Nephron progenitor cell (in vitro differentiated cells): ENCODE measurements around the gene MT1HL1.

ENCODE experiments used
- DNase-seq: peaks from one replicate; pipeline ENCODE4 v3.0.0; 2021
- H3K27ac Mint-ChIP-seq: 2 replicates; pipeline ENCODE4 v1.8.0; 2021; ENCODE audit warnings: mild to moderate bottlenecking, moderate library complexity, mixed read lengths
- H3K27me3 Mint-ChIP-seq: 2 replicates; pipeline ENCODE4 v1.8.0; 2021; ENCODE audit warnings: mild to moderate bottlenecking, low read depth, mixed read lengths; ENCODE audit not compliant: poor library complexity
- H3K36me3 Mint-ChIP-seq: 2 replicates; pipeline ENCODE4 v1.8.0; 2021; ENCODE audit warnings: low read depth, mixed read lengths
- H3K4me1 Mint-ChIP-seq: 2 replicates; pipeline ENCODE4 v1.8.0; 2021; ENCODE audit warnings: mixed read lengths
- H3K4me3 Mint-ChIP-seq: 2 replicates; pipeline ENCODE4 v1.8.0; 2021; ENCODE audit warnings: mild to moderate bottlenecking, moderate library complexity, mixed read lengths
- H3K9me3 Mint-ChIP-seq: 2 replicates; pipeline ENCODE4 v1.8.0; 2021; ENCODE audit warnings: mild to moderate bottlenecking, moderate library complexity, mixed read lengths
- TF ChIP-seq, protein P1 (sequence below): fragments of 200-600 bp; sonication (generic); IDR thresholded peaks from 2 replicates; pipeline ENCODE4 v1.5.0; 2021; ENCODE audit warnings: antibody characterized with exemption

The MT1HL1 gene

DNA sequence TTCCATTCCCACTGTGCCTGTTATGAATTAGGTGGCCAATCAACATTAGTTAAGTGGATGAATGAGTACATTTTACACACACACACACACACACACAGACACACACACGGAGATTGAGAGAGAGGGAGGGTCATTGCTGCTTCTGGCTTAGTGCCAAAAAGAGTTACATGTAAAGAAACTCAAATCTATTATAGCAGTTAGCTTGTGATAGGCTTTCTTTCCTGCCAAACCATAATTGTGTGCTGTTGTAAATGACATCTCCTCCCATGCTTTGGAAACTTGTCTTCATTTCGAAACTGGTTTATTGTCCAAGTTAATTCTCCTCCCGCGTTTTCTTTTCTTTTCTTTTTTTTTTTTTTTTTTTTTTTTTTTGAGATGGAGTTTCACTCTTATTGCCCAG, 1.4 kb upstream of the MT1HL1 start:
- DNase-seq: no peak
- TF ChIP-seq, protein P1, sequence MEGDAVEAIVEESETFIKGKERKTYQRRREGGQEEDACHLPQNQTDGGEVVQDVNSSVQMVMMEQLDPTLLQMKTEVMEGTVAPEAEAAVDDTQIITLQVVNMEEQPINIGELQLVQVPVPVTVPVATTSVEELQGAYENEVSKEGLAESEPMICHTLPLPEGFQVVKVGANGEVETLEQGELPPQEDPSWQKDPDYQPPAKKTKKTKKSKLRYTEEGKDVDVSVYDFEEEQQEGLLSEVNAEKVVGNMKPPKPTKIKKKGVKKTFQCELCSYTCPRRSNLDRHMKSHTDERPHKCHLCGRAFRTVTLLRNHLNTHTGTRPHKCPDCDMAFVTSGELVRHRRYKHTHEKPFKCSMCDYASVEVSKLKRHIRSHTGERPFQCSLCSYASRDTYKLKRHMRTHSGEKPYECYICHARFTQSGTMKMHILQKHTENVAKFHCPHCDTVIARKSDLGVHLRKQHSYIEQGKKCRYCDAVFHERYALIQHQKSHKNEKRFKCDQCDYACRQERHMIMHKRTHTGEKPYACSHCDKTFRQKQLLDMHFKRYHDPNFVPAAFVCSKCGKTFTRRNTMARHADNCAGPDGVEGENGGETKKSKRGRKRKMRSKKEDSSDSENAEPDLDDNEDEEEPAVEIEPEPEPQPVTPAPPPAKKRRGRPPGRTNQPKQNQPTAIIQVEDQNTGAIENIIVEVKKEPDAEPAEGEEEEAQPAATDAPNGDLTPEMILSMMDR: no peak
- Mint-ChIP-seq H3K4me3 (no peak overlapping the region), H3K9me3 (no peaks in the 10 kb centered on the region), H3K27ac (no peak overlapping the region), H3K36me3 (no peaks in the 10 kb centered on the region), H3K27me3 (peaks cover 11% of the 10 kb centered on the region), H3K4me1 (no peaks in the 10 kb centered on the region)

DNA sequence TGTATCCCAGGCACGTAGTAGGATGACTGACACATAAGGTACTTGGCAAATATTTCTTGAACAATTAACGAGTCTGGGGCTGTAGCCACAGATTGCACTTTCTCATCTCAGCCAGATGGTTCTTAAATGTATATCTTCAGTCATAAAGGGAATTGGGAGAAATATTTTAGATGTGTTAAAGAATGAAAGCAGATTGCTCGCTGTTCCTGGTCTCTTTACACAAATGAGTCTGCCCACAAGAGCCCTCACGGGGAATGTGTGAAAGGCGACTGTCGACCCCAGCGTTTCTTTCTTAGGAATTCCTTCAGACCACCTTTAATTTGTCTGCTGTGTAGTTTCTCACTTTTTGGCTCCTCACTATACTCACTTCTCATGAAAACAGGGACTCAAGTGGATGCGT, 725 bp downstream of the MT1HL1 start:
- no peaks in the 10 kb centered on the region for H3K4me1 Mint-ChIP-seq
- TF ChIP-seq, protein P1: no peak
- H3K36me3 Mint-ChIP-seq: no peaks in the 10 kb centered on the region
- H3K27me3 Mint-ChIP-seq: peaks cover 11% of the 10 kb centered on the region
- H3K4me3 Mint-ChIP-seq: no peak overlapping the region
- no peaks in the 10 kb centered on the region for H3K9me3 Mint-ChIP-seq
- H3K27ac Mint-ChIP-seq: no peak overlapping the region
- DNase-seq: no peak

GRCh38 chr1:237000191-237000590, 4.0 kb downstream of the MT1HL1 start:
- H3K36me3 Mint-ChIP-seq: no peaks in the 10 kb centered on the region
- no peaks in the 10 kb centered on the region for H3K9me3 Mint-ChIP-seq
- H3K4me1 Mint-ChIP-seq: no peaks in the 10 kb centered on the region
- no peak overlapping the region for H3K27ac Mint-ChIP-seq
- DNase-seq: no peak
- peaks cover 11% of the 10 kb centered on the region for H3K27me3 Mint-ChIP-seq
- H3K4me3 Mint-ChIP-seq: no peak overlapping the region
- TF ChIP-seq, protein P1: no peak

GRCh38 chr1:236998546-236998945, 5.7 kb downstream of the MT1HL1 start:
- Mint-ChIP-seq H3K27me3 (peaks cover 2% of the 10 kb centered on the region), H3K4me1 (no peaks in the 10 kb centered on the region), H3K36me3 (no peaks in the 10 kb centered on the region), H3K9me3 (no peaks in the 10 kb centered on the region), H3K27ac (no peak overlapping the region), H3K4me3 (no peak overlapping the region)
- TF ChIP-seq, protein P1: no peak
- no peak for DNase-seq

GRCh38 chr1:236997882-236998281, 6.4 kb downstream of the MT1HL1 start:
- Mint-ChIP-seq H3K4me3 (no peak overlapping the region), H3K27me3 (no peaks in the 10 kb centered on the region), H3K4me1 (no peaks in the 10 kb centered on the region), H3K27ac (no peak overlapping the region), H3K36me3 (no peaks in the 10 kb centered on the region), H3K9me3 (no peaks in the 10 kb centered on the region)
- no peak for DNase-seq
- TF ChIP-seq, protein P1: no peak

- Mint-ChIP-seq H3K36me3 (no peaks in the 10 kb centered on the region), H3K27ac (no peak overlapping the region), H3K27me3 (no peaks in the 10 kb centered on the region), H3K9me3 (no peaks in the 10 kb centered on the region), H3K4me1 (no peaks in the 10 kb centered on the region), H3K4me3 (no peak overlapping the region)
- no peak for DNase-seq
- TF ChIP-seq, protein P1: no peak
These were observed 6.9 kb downstream of the MT1HL1 start for GRCh38 chr1:236997361-236997760.
